CD4-positive, alpha-beta T cell treated with Interleukin-4 for 1 hour (primary cell): ENCODE data around the gene EXOC3L1.

ENCODE experiments used
- DNase-seq, 2 donors: peaks; one replicate each; pipeline ENCODE4 v3.0.0-alpha.2; 2020 to 2022

EXOC3L1 gene

GRCh38 chr16:67163164-67163998, 26.6 kb downstream of the EXOC3L1 start:
- peak; percentile 37 to 61 for DNase-seq

GRCh38 chr16:67162506-67163163, 27.3 kb downstream of the EXOC3L1 start:
- DNase-seq = no peak

GRCh38 chr16:67161595-67162058, 28.3 kb downstream of the EXOC3L1 start:
- DNase-seq = no peak

GRCh38 chr16:67158637-67159600, 31.0 kb downstream of the EXOC3L1 start:
- DNase-seq = peak; percentile 87 to 90

GRCh38 chr16:67157892-67158635, 31.9 kb downstream of the EXOC3L1 start:
- peak; percentile 28 to 77 for DNase-seq

- DNase-seq = no peak
Observed at GRCh38 chr16:67157106-67157748, 32.7 kb downstream of the EXOC3L1 start.

GRCh38 chr16:67156143-67156844, 33.6 kb downstream of the EXOC3L1 start:
- DNase-seq = no peak

GRCh38 chr16:67155295-67156142, 34.4 kb downstream of the EXOC3L1 start:
- DNase-seq = peak; percentile 74 to 80

- no peak for DNase-seq
Observed at GRCh38 chr16:67154578-67155294, 35.2 kb downstream of the EXOC3L1 start.

- DNase-seq = no peak
Observed at GRCh38 chr16:67151431-67152097, 38.4 kb downstream of the EXOC3L1 start.

- peak in 1 of 2 donors; percentile 36 for DNase-seq
Observed at GRCh38 chr16:67150833-67151396, 39.0 kb downstream of the EXOC3L1 start, which contains the start of gene B3GNT9. Gene B3GNT9 (minus strand): TSS chr16:67150998. CDS start chr16:67150485, 513 bp downstream.

- DNase-seq = peak in 1 of 2 donors; percentile 39
Observed at GRCh38 chr16:67150047-67150832, 39.7 kb downstream of the EXOC3L1 start.

- DNase-seq = no peak
Observed at GRCh38 chr16:67149276-67150046, 40.5 kb downstream of the EXOC3L1 start.

- DNase-seq = no peak
Observed at GRCh38 chr16:67148656-67149275, 41.2 kb downstream of the EXOC3L1 start.

GRCh38 chr16:67148221-67148620, 41.7 kb downstream of the EXOC3L1 start:
- no peak for DNase-seq
